GM23338 (cell line): ENCODE results near the gene GRM4. TPM values are rescaled to one million over a fixed set of nuclear protein-coding genes. Genes with fewer than 3 reads are reported as not detected.

ENCODE experiments used
- ATAC-seq: fragments of 200-7000 bp; cut with Tn5 transposase; 3 replicates; pipeline ENCODE4 v1.9.1; 2020
- DNase-seq: peaks from one replicate; pipeline ENCODE4 v3.0.0-alpha.2; 2015; ENCODE audit warnings: low spot score
- H2AFZ ChIP-seq: fragments of 200-600 bp; sonication (generic); 2 replicates; pipeline ENCODE4 v1.8.0; 2016; ENCODE audit warnings: antibody characterized with exemption, mild to moderate bottlenecking, moderate library complexity
- H3F3A ChIP-seq: fragments of 200-600 bp; sonication (generic); replicated peaks from 2 replicates; pipeline ENCODE4 v1.8.0; 2017; ENCODE audit warnings: antibody characterized with exemption, mixed run types, low read depth
- H3K27ac ChIP-seq: fragments of 200-600 bp; sonication (generic); 2 replicates; pipeline ENCODE4 v1.6.1; 2016; ENCODE audit warnings: low read depth
- H3K27me3 ChIP-seq: fragments of 200-600 bp; sonication (generic); 2 replicates; pipeline ENCODE4 v1.8.0; 2016; ENCODE audit warnings: mild to moderate bottlenecking, mixed run types, moderate library complexity; ENCODE audit not compliant: insufficient read depth
- H3K36me3 ChIP-seq: fragments of 200-600 bp; sonication (generic); 2 replicates; pipeline ENCODE4 v1.8.0; 2016; ENCODE audit warnings: mild to moderate bottlenecking; ENCODE audit not compliant: insufficient read depth
- H3K4me1 ChIP-seq: fragments of 200-600 bp; sonication (generic); 2 replicates; pipeline ENCODE4 v1.8.0; 2016; ENCODE audit warnings: mild to moderate bottlenecking, moderate library complexity; ENCODE audit not compliant: insufficient read depth
- H3K4me2 ChIP-seq: fragments of 200-600 bp; sonication (generic); 2 replicates; pipeline ENCODE4 v1.7.1; 2017; ENCODE audit warnings: mixed run types
- H3K4me3 ChIP-seq: fragments of 200-600 bp; sonication (generic); 2 replicates; pipeline ENCODE4 v1.6.1; 2016; ENCODE audit warnings: mixed run types
- H3K79me2 ChIP-seq: fragments of 200-600 bp; sonication (generic); replicated peaks from 2 replicates; pipeline ENCODE4 v1.8.0; 2017; ENCODE audit warnings: mild to moderate bottlenecking; ENCODE audit not compliant: insufficient read depth
- H3K9me2 ChIP-seq: fragments of 200-600 bp; sonication (generic); 2 replicates; pipeline ENCODE4 v1.8.0; 2017; ENCODE audit not compliant: insufficient read depth
- H4K20me1 ChIP-seq: fragments of 200-600 bp; sonication (generic); replicated peaks from 2 replicates; pipeline ENCODE4 v1.8.0; 2017; ENCODE audit warnings: mild to moderate bottlenecking; ENCODE audit not compliant: insufficient read depth
- H3K27ac Mint-ChIP-seq: 2 replicates; pipeline ENCODE4 v1.8.0; 2020; ENCODE audit warnings: inconsistent platforms, mild to moderate bottlenecking, moderate library complexity, mixed read lengths
- H3K27me3 Mint-ChIP-seq: 3 replicates; pipeline ENCODE4 v1.8.0; 2022; ENCODE audit warnings: low read depth, mild to moderate bottlenecking, moderate library complexity, mixed read lengths, inconsistent platforms; ENCODE audit not compliant: insufficient read depth, poor library complexity
- H3K36me3 Mint-ChIP-seq: 3 replicates; pipeline ENCODE4 v1.8.0; 2021; ENCODE audit warnings: low read depth, mild to moderate bottlenecking, inconsistent platforms, moderate library complexity, mixed read lengths
- H3K4me1 Mint-ChIP-seq: 3 replicates; pipeline ENCODE4 v1.8.0; 2020; ENCODE audit warnings: mild to moderate bottlenecking, inconsistent platforms, mixed read lengths
- H3K4me3 Mint-ChIP-seq: 3 replicates; pipeline ENCODE4 v1.8.0; 2021; ENCODE audit warnings: moderate library complexity, mild to moderate bottlenecking, inconsistent platforms, mixed read lengths
- H3K9me3 Mint-ChIP-seq: 3 replicates; pipeline ENCODE4 v1.8.0; 2020; ENCODE audit warnings: moderate library complexity, mild to moderate bottlenecking, inconsistent platforms, mixed read lengths
- CREB1 ChIP-seq: fragments of 250-450 bp; sonication (Bioruptor Pico); IDR thresholded peaks from 2 replicates; pipeline ENCODE4 v1.5.0; 2020; ENCODE audit warnings: low read depth, mild to moderate bottlenecking, moderate library complexity
- EZH2 ChIP-seq: fragments of 200-600 bp; sonication (generic); IDR thresholded peaks from one replicate; pipeline ENCODE4 v1.8.0; 2017; ENCODE audit warnings: antibody characterized with exemption, mild to moderate bottlenecking, low read depth; ENCODE audit not compliant: unreplicated experiment
- EZH2phosphoT487 ChIP-seq: fragments of 200-600 bp; sonication (generic); IDR thresholded peaks from one replicate; pipeline ENCODE4 v1.8.1; 2018; ENCODE audit warnings: antibody characterized with exemption; ENCODE audit not compliant: unreplicated experiment
- JUNB ChIP-seq: IDR thresholded peaks from one replicate; pipeline ENCODE4 v1.6.1; 2016; ENCODE audit warnings: antibody characterized with exemption; ENCODE audit not compliant: unreplicated experiment
- NANOG ChIP-seq: IDR thresholded peaks from 2 replicates; pipeline ENCODE4 v1.6.1; 2016; ENCODE audit warnings: antibody characterized with exemption, borderline replicate concordance
- POLR2AphosphoS5 ChIP-seq: IDR thresholded peaks from 2 replicates; pipeline ENCODE4 v1.6.1; 2016; ENCODE audit warnings: antibody characterized with exemption, low read depth
- STAT1 ChIP-seq: IDR thresholded peaks from one replicate; pipeline ENCODE4 v1.6.1; 2016; ENCODE audit warnings: antibody characterized with exemption; ENCODE audit not compliant: unreplicated experiment
- ZNF114 ChIP-seq: fragments of 250-450 bp; sonication (Bioruptor Pico); IDR thresholded peaks from 2 replicates; pipeline ENCODE4 v1.5.0; 2020; ENCODE audit warnings: mild to moderate bottlenecking, moderate library complexity
- ZNF331 ChIP-seq: fragments of 250-450 bp; sonication (Bioruptor Pico); IDR thresholded peaks from 2 replicates; pipeline ENCODE4 v1.5.0; 2020; ENCODE audit warnings: low read depth, mild to moderate bottlenecking, moderate library complexity
- polyA plus RNA-seq: library from polyadenylated mRNA; unstranded; fragments of >200 nt; fragmentation: Nextera tagmentation; extraction: Ambion mirVana; gene quantifications from 2 replicates; pipeline ENCODE4 v1.2.1, GENCODE V29; 2016
- total RNA-seq: library from RNA; depleted of rRNA; stranded (reverse); fragments of >200 nt; shearing (Covaris generic); gene quantifications from 2 replicates; pipeline ENCODE4 v1.2.3, GENCODE V29; 2014
- TF ChIP-seq, protein P1 (sequence below): IDR thresholded peaks from 2 replicates; pipeline ENCODE4 v1.6.1; 2016; ENCODE audit warnings: antibody characterized with exemption
- TF ChIP-seq, protein P2 (sequence below): IDR thresholded peaks from one replicate; pipeline ENCODE4 v1.6.1; 2018; ENCODE audit warnings: antibody characterized with exemption; ENCODE audit not compliant: unreplicated experiment
- TF ChIP-seq, protein P3 (sequence below): fragments of 250-450 bp; sonication (Bioruptor Pico); IDR thresholded peaks from 2 replicates; pipeline ENCODE4 v1.5.0; 2020; ENCODE audit warnings: mild to moderate bottlenecking, moderate library complexity

GRM4 gene
- total and polyA plus RNA-seq, 2 experiments from 2014 or later: 7.0 to 30.6 TPM

DNA sequence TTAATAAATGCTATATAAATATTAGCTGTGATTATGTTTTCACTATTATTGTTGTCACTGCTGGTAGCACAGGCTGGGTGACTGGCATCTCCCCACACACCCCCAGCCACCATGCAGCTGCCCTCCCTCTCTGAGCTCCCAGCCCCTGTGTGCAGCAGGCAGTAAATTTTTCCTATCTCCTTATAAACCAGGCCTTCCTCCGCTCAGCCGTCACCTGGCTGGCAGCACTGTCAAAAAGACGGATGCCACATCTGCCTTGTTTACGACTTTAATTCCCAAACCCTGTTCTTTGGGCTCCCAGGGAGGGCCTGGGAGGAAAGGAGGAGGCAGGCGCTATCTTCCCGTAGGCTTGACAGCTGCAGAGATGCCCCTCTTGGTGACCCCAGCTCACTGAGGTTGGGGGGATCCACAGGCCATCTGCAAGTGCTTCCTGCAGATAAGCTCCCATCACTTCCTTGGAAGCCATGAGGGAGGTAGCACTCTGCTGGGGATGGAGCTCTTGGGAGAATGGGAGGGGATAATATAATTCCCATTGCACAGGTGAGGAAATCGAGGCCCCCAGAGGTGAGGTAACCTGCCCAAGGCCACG is 94.5 kb downstream of the GRM4 start (continued):
- TF ChIP-seq, protein P1, sequence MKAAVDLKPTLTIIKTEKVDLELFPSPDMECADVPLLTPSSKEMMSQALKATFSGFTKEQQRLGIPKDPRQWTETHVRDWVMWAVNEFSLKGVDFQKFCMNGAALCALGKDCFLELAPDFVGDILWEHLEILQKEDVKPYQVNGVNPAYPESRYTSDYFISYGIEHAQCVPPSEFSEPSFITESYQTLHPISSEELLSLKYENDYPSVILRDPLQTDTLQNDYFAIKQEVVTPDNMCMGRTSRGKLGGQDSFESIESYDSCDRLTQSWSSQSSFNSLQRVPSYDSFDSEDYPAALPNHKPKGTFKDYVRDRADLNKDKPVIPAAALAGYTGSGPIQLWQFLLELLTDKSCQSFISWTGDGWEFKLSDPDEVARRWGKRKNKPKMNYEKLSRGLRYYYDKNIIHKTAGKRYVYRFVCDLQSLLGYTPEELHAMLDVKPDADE: no peak
- TF ChIP-seq NANOG (no peak), EZH2phosphoT487 (no peak), JUNB (no peak), ZNF114 (CRISPR knock-in tag) (no peak), ZNF331 (CRISPR knock-in tag) (no peak), EZH2 (no peak), STAT1 (no peak), CREB1 (CRISPR knock-in tag) (no peak), POLR2AphosphoS5 (no peak)
- TF ChIP-seq, protein P2, sequence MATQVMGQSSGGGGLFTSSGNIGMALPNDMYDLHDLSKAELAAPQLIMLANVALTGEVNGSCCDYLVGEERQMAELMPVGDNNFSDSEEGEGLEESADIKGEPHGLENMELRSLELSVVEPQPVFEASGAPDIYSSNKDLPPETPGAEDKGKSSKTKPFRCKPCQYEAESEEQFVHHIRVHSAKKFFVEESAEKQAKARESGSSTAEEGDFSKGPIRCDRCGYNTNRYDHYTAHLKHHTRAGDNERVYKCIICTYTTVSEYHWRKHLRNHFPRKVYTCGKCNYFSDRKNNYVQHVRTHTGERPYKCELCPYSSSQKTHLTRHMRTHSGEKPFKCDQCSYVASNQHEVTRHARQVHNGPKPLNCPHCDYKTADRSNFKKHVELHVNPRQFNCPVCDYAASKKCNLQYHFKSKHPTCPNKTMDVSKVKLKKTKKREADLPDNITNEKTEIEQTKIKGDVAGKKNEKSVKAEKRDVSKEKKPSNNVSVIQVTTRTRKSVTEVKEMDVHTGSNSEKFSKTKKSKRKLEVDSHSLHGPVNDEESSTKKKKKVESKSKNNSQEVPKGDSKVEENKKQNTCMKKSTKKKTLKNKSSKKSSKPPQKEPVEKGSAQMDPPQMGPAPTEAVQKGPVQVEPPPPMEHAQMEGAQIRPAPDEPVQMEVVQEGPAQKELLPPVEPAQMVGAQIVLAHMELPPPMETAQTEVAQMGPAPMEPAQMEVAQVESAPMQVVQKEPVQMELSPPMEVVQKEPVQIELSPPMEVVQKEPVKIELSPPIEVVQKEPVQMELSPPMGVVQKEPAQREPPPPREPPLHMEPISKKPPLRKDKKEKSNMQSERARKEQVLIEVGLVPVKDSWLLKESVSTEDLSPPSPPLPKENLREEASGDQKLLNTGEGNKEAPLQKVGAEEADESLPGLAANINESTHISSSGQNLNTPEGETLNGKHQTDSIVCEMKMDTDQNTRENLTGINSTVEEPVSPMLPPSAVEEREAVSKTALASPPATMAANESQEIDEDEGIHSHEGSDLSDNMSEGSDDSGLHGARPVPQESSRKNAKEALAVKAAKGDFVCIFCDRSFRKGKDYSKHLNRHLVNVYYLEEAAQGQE: no peak

- Histone ChIP-seq H4K20me1 (no peaks in the 10 kb centered on the region; the same call in 1 of the 2 replicates), H3K4me2 (no peak overlapping the region), H3K36me3 (no peaks in the 10 kb centered on the region; the same call in 1 of the 2 replicates), H2AFZ (no peak overlapping the region), H3K27me3 (no peaks in the 10 kb centered on the region), H3F3A (peaks cover 3% of the 10 kb centered on the region; the same call in 1 of the 2 replicates), H3K27ac (no peak overlapping the region), H3K4me1 (peaks cover 15% of the 10 kb centered on the region), H3K4me3 (no peak overlapping the region), H3K9me2 (no peaks in the 10 kb centered on the region), H3K79me2 (no peaks in the 10 kb centered on the region)
- DNase-seq: no peak
- Mint-ChIP-seq H3K4me3 (no peak overlapping the region), H3K36me3 (no peaks in the 10 kb centered on the region), H3K4me1 (peaks cover 35% of the 10 kb centered on the region), H3K27ac (no peak overlapping the region), H3K9me3 (no peaks in the 10 kb centered on the region; the same call in 2 of the 3 replicates), H3K27me3 (peaks cover 18% of the 10 kb centered on the region)
- no peak for ATAC-seq
- TF ChIP-seq STAT1 (no peak), JUNB (no peak)
- TF ChIP-seq, protein P3, sequence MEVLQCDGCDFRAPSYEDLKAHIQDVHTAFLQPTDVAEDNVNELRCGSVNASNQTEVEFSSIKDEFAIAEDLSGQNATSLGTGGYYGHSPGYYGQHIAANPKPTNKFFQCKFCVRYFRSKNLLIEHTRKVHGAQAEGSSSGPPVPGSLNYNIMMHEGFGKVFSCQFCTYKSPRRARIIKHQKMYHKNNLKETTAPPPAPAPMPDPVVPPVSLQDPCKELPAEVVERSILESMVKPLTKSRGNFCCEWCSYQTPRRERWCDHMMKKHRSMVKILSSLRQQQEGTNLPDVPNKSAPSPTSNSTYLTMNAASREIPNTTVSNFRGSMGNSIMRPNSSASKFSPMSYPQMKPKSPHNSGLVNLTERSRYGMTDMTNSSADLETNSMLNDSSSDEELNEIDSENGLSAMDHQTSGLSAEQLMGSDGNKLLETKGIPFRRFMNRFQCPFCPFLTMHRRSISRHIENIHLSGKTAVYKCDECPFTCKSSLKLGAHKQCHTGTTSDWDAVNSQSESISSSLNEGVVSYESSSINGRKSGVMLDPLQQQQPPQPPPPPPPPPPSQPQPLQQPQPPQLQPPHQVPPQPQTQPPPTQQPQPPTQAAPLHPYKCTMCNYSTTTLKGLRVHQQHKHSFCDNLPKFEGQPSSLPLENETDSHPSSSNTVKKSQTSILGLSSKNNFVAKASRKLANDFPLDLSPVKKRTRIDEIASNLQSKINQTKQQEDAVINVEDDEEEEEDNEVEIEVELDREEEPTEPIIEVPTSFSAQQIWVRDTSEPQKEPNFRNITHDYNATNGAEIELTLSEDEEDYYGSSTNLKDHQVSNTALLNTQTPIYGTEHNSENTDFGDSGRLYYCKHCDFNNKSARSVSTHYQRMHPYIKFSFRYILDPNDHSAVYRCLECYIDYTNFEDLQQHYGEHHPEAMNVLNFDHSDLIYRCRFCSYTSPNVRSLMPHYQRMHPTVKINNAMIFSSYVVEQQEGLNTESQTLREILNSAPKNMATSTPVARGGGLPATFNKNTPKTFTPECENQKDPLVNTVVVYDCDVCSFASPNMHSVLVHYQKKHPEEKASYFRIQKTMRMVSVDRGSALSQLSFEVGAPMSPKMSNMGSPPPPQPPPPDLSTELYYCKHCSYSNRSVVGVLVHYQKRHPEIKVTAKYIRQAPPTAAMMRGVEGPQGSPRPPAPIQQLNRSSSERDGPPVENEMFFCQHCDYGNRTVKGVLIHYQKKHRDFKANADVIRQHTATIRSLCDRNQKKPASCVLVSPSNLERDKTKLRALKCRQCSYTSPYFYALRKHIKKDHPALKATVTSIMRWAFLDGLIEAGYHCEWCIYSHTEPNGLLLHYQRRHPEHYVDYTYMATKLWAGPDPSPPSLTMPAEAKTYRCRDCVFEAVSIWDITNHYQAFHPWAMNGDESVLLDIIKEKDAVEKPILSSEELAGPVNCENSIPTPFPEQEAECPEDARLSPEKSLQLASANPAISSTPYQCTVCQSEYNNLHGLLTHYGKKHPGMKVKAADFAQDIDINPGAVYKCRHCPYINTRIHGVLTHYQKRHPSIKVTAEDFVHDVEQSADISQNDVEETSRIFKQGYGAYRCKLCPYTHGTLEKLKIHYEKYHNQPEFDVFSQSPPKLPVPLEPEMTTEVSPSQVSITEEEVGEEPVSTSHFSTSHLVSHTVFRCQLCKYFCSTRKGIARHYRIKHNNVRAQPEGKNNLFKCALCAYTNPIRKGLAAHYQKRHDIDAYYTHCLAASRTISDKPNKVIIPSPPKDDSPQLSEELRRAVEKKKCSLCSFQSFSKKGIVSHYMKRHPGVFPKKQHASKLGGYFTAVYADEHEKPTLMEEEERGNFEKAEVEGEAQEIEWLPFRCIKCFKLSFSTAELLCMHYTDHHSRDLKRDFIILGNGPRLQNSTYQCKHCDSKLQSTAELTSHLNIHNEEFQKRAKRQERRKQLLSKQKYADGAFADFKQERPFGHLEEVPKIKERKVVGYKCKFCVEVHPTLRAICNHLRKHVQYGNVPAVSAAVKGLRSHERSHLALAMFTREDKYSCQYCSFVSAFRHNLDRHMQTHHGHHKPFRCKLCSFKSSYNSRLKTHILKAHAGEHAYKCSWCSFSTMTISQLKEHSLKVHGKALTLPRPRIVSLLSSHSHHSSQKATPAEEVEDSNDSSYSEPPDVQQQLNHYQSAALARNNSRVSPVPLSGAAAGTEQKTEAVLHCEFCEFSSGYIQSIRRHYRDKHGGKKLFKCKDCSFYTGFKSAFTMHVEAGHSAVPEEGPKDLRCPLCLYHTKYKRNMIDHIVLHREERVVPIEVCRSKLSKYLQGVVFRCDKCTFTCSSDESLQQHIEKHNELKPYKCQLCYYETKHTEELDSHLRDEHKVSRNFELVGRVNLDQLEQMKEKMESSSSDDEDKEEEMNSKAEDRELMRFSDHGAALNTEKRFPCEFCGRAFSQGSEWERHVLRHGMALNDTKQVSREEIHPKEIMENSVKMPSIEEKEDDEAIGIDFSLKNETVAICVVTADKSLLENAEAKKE (CRISPR knock-in tag): no peak
Observed at GRCh38 chr6:34050691-34051090, 95.2 kb downstream of the GRM4 start.
